ENCODE measurements around the gene ZNF195. TPM values are rescaled to one million over a fixed set of nuclear protein-coding genes. Genes with fewer than 3 reads are reported as not detected.

ZNF195 gene
- total and polyA plus RNA-seq, 10 of the 15 experiments (the other 5 are each of a cell fraction or from before 2014, with no cell fraction given), result 30.4 to 51.8 (median 37.8) TPM

DNA sequence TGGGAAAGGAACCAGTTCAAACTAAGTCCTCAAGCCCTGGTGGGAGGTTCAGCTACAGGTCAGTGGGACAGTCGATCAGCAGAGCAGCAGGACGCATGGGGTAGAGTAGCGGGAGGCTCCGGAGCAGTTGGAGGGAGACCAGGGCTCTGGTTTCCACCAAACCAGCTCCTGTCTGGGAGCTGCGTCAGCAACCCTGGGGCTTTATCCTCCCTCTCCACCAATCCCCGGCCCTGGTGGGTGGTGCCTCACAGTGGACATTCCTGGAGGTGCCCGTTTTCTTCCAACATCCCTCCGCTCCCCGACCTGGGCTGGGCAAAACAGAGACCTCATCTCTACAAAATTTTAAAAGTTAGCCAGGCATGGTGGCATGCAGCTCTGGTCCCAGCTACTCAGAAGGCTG lies 32.4 kb downstream of the ZNF195 start:
- no peak overlapping the region for H3K4me2 ChIP-seq (ENCODE audit: control insufficient read depth, insufficient read depth)
- ChIA-PET CTCF (interaction anchor here (1.0 kb wide), 1 partner anchor 62 kb away, joined by 3 read pairs; no protein-coding TSS in a partner anchor), POLR2A (no interaction called here), RAD21 (ENCODE audit: unreplicated experiment) (no interaction called here), SMC1A (ENCODE audit: uncharacterized antibody, unreplicated experiment) (interaction anchor here (1.2 kb wide), 1 partner anchor 62 kb away, joined by 6 read pairs; no protein-coding TSS in a partner anchor)
- DNase-seq (ENCODE audit: low read depth, low spot score) (no peak), FAIRE-seq (no peak), ATAC-seq (no peak)
- no peaks in the 10 kb centered on the region; the same call in 1 of the 3 replicates for H3K9me3 ChIP-seq (replicated peaks; ENCODE audit: control insufficient read depth, insufficient read depth, low read length)
- H4K20me1 ChIP-seq (ENCODE audit: control insufficient read depth, insufficient read depth), result no peaks in the 10 kb centered on the region
- 68% methylated on average over 9 of the region's 9 CpGs for WGBS (ENCODE audit: insufficient coverage, insufficient replicate concordance, low lambda C conversion rate, missing lambda C conversion rate)
- no peak overlapping the region for H3K4me3 ChIP-seq
- H3K4me1 ChIP-seq (ENCODE audit: control insufficient read depth, insufficient read depth, low read length), result no peaks in the 10 kb centered on the region
- no peak overlapping the region for H3K9ac ChIP-seq (ENCODE audit: control insufficient read depth, insufficient read depth, low read length)
- no peaks in the 10 kb centered on the region for H3K27me3 ChIP-seq (replicated peaks in 1 of 2; ENCODE audit: control insufficient read depth in 2 of 2, insufficient read depth in 2 of 2, low read length in 1 of 2)
- intact Hi-C loops (cut with micrococcal nuclease; ENCODE audit: unreplicated experiment), result loop anchor here (10.0 kb wide), 1 partner anchor 58 kb away; no protein-coding TSS in a partner anchor
- no peaks in the 10 kb centered on the region for H3K79me2 ChIP-seq (ENCODE audit: control insufficient read depth, insufficient read depth, low read length)
- H3K36me3 ChIP-seq (ENCODE audit: control insufficient read depth in 2 of 2, insufficient read depth in 2 of 2, low read length in 1 of 2), result no peaks in the 10 kb centered on the region
- TF ChIP-seq ESRRA (IDR thresholded peaks at IDR 0.05; ENCODE audit: low read length) (no peak), SMAD1 (IDR thresholded peaks at IDR 0.05; ENCODE audit: low read depth, partially characterized antibody) (no peak), MTA3 (IDR thresholded peaks at IDR 0.05; ENCODE audit: borderline replicate concordance, low read length) (no peak), CREM (IDR thresholded peaks at IDR 0.05; ENCODE audit: low read depth) (no peak), CHD2 (IDR thresholded peaks at IDR 0.05; ENCODE audit: borderline replicate concordance, low read depth, low read length) (no peak)
- H2AFZ ChIP-seq (ENCODE audit: control insufficient read depth, low read depth, low read length), result no peak overlapping the region
- H3K27ac ChIP-seq (ENCODE audit: control insufficient read depth, insufficient read depth), result no peak overlapping the region
- in situ Hi-C loops (cut with MboI), result loop anchor here (10.0 kb wide), 1 partner anchor 58 kb away; no protein-coding TSS in a partner anchor
- BruUV-seq (replicated peaks), result no TSS peak

- in situ Hi-C loops (cut with MboI), result loop anchor here (10.0 kb wide), 1 partner anchor 59 kb away; no protein-coding TSS in a partner anchor
- H3K36me3 ChIP-seq (ENCODE audit: control insufficient read depth in 2 of 2, insufficient read depth in 2 of 2, low read length in 1 of 2), result no peaks in the 10 kb centered on the region
- ChIA-PET RAD21 (ENCODE audit: unreplicated experiment) (no interaction called here), SMC1A (ENCODE audit: uncharacterized antibody, unreplicated experiment) (interaction anchor here (1.1 to 1.2 kb wide), 2 partner anchors 63 kb away, joined by 3 to 6 read pairs; no protein-coding TSS in a partner anchor), CTCF (interaction anchor here (1.6 kb wide), 1 partner anchor 62 kb away, joined by 12 read pairs; no protein-coding TSS in a partner anchor), POLR2A (no interaction called here)
- TF ChIP-seq PML (IDR thresholded peaks at IDR 0.05; ENCODE audit: low read length), result no peak
- TF ChIP-seq NR2C1 (IDR thresholded peaks at IDR 0.05), result no peak
- no peak for TF ChIP-seq TCF7 (IDR thresholded peaks at IDR 0.05; ENCODE audit: borderline replicate concordance)
- no peaks in the 10 kb centered on the region for H3K4me1 ChIP-seq (ENCODE audit: control insufficient read depth, insufficient read depth, low read length)
- H3K27me3 ChIP-seq (replicated peaks in 1 of 2; ENCODE audit: control insufficient read depth in 2 of 2, insufficient read depth in 2 of 2, low read length in 1 of 2), result no peaks in the 10 kb centered on the region
- H2AFZ ChIP-seq (ENCODE audit: control insufficient read depth, low read depth, low read length), result no peak overlapping the region
- intact Hi-C loops (cut with micrococcal nuclease; ENCODE audit: unreplicated experiment), result loop anchor here (10.0 kb wide), 1 partner anchor 59 kb away; no protein-coding TSS in a partner anchor
- H3K9me3 ChIP-seq (replicated peaks; ENCODE audit: control insufficient read depth, insufficient read depth, low read length), result no peaks in the 10 kb centered on the region; the same call in 1 of the 3 replicates
- 34% methylated on average over 10 of the region's 10 CpGs for WGBS (ENCODE audit: insufficient coverage, insufficient replicate concordance, low lambda C conversion rate, missing lambda C conversion rate)
- no peak overlapping the region for H3K4me2 ChIP-seq (ENCODE audit: control insufficient read depth, insufficient read depth)
- ATAC-seq (no peak), FAIRE-seq (no peak), DNase-seq (ENCODE audit: low read depth, low spot score) (no peak)
- H3K27ac ChIP-seq (ENCODE audit: control insufficient read depth, insufficient read depth), result no peak overlapping the region
- no TSS peak for BruUV-seq (replicated peaks)
- H3K4me3 ChIP-seq, result no peak overlapping the region
- no peaks in the 10 kb centered on the region for H3K79me2 ChIP-seq (ENCODE audit: control insufficient read depth, insufficient read depth, low read length)
- no peak overlapping the region for H3K9ac ChIP-seq (ENCODE audit: control insufficient read depth, insufficient read depth, low read length)
- no peaks in the 10 kb centered on the region for H4K20me1 ChIP-seq (ENCODE audit: control insufficient read depth, insufficient read depth)
These were observed 33.2 kb downstream of the ZNF195 start for GRCh38 chr11:3345736-3346135.
